HG02852 (cell line): Measurements from ENCODE around the gene TUBB4A.
"Not testable (repeated sequence)": the region's sequence is repeated elsewhere in the genome, so short reads cannot be mapped to it uniquely, and the experiment has no call there.

Source experiments
- ATAC-seq: cut with Tn5 transposase; IDR thresholded peaks from one replicate; pipeline ENCODE4 v1.9.1; 2021; ENCODE audit warnings: mild to moderate bottlenecking, moderate library complexity; ENCODE audit not compliant: unreplicated experiment

The TUBB4A gene

DNA sequence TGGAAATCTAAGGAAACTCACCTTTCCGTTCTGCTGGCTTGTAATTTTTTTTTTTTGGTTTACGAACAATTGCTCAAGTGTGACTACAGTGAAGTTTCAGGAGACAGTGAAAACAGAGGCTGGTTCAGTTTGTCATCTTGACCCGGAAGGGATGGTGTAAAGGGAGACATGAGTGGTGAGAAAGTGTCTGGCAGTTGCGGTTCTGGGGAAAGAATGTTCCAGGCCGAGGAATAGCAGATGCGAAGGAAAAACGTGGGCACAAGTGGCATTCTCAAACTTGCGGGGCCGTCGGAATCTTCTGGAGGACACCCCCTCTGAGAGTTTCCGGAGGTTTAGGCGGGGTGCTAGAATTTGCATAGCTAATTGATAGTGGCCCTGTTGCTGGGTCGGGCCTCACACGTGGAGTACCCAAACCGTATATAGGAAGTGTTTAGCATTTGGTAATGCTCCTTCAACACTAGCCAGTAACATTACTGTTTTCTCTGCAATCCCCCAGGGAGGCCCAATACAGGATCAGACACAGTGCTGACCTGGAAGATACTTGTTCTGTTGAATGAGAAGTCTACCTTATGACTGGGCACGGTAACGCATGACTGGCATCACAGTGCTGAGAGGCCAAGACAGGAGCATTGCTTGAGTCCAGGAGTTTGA lies 25.9 kb upstream of the TUBB4A start:
- ATAC-seq: peak; percentile 47

DNA sequence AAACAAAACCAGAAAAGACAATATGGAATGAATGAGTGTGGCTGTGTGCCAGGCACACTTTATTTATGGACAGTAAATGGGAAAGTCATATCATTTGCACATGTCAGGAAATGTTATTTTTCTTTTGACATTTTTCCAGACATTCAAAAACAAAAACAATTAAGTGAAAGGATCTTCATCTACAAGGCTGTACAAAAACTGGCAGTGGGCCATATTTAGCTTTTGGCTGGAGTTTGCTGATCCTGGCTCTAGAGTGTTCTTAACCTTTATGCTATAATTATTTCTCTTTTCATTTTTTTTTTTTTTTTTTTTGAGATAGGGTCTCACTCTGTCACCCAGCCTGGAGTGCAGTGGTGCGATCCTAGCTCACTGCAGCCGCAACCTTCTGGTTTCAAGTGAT lies 22.2 kb upstream of the TUBB4A start:
- ATAC-seq: no peak

DNA sequence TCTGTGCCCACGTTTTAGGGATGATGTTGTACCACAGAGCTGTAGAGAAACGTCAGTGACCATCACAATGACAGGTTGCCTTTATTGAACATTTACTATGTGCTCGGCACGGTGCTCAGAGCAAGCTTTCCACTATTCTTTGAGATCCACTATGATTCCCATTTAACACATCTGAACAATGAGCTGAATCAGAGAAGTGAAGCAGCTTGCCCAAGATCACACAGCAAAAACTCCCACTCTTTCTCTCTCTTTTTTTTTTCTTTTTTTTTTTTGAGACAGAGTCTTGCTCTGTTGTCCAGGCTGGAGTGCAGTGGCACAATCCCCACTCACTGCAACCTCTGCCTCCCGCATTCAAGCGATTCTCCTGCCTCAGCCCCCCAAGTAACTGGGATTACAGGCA lies 20.6 kb upstream of the TUBB4A start:
- no peak for ATAC-seq

DNA sequence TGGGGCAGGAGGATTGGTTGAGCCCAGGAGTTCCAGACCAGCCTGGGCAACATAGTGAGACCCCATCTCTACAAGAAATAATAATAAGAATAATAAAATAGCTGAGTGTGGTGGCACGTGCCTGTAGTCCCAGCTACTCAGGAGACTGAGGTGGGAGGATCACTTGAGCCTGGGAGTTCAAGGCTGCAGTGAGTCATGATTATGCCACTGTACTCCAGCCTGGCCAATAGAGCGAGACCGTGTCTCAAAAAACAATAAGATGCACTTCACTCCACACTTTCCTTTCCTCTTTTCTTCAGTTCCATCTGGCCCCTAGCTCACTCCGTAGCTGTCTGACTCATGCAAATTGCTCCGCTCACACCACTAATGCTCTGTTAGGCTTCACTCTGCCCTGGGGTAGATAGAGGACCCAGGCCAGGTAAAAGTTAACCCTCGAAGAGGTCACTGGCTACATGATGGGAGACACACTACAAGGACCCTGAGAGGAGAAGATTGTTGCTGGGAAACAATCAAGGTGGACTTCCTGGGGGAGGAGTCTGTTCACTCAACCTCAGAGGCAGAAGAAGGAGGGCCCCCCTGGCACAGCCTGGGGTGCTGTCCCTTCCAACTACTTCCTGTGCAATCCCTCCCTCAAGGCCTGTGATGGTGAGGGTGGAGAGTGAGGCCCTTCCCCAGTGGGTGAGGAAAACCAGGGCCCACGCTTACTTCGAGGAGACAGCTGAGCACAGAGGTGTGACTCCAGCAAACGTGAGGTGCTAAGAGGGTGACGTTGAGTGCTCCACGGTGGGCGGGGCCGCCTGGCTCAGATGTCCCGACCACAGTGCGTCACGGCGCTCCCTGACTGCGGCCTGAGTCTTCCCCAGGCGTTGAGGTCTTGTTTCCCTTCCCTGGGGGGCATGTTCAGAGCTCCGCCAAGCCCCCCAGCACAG lies 19.9 kb upstream of the TUBB4A start:
- ATAC-seq: peak; percentile 42

DNA sequence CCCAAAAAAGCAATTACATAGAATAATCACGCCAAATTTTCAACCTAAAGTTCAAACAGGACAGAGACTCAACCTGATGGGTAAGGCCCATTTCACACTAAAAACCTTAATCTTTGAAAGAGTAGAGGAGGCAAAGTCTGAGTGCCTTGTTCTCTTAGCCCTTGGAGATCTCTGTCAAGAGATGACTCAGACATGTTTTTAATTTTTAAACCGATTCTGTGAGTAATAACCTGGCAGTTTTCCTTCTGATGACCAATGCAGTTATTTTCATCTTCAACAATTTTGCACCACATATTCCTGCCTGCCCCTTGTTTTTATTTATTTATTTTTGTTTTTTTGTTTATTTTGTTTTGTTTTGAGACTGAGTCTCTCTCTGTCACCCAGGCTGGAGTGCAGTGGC lies 17.2 kb upstream of the TUBB4A start:
- ATAC-seq: no peak

DNA sequence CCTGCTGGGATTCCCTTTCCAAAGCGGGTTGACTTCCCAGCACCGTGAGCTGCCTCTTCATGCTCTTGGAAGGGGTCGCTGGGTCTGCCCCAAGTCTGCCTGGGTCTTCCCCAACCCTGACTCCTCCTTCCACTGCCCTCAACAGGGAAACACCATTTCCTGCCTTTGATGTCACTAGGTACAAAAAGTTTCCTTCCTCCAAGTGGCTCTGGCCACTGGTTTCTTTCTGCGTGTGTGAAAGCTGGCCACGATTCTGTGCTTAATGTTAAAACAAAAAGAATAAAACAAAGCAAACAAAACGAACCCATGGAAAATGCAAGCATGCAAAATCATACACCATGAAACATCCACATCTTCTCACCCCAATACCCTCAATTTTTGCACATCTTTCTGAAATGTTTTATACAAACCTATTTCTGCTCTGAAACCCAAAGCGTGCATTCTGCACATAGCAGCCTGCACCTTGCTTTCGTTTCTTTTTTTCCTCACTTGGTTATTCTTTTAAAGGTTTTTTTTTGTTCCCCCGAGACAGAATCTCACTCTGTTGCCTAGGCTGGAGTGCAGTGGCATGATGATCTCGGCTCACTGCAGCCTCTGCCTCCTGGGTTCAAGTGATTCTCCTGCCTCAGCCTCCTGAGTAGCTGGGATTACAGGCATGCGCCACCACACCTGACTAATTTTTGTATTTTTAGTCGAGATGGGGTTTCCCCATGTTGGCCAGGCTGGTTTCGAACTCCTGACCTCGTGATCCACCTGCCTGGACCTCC lies 16.2 kb upstream of the TUBB4A start:
- no peak for ATAC-seq

DNA sequence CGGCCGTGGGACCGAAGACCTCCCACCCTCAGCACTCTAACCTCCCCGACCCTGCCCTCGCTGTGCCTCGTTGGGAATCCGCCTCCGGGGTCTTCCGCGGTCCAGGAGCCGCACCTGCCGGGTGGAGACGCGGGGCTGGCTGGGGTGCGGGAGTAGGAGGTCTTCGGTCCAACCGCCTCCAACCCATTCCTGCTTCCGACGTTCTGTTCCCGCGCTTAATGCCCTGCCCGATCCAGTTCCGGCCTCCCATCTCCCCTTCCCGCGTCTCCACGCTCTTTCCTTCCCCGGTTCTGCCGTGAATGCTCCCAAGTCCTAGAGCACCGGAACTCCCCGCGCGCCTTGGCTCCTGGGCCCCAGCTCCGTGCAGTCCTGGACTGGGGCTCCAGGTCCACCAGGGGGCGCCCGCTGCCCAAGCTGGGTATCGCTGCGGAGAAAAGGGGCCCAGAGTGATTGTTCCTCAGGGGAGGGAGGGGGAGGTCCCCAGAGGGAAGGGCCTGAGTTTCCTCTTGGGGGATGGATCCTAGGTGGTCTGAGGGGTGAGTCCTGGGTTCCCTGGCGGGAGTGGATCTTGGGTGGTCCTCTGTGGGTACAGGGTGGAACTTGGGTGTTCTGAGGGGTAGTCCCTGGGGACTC lies 14.7 kb upstream of the TUBB4A start:
- peak; percentile 48 for ATAC-seq

DNA sequence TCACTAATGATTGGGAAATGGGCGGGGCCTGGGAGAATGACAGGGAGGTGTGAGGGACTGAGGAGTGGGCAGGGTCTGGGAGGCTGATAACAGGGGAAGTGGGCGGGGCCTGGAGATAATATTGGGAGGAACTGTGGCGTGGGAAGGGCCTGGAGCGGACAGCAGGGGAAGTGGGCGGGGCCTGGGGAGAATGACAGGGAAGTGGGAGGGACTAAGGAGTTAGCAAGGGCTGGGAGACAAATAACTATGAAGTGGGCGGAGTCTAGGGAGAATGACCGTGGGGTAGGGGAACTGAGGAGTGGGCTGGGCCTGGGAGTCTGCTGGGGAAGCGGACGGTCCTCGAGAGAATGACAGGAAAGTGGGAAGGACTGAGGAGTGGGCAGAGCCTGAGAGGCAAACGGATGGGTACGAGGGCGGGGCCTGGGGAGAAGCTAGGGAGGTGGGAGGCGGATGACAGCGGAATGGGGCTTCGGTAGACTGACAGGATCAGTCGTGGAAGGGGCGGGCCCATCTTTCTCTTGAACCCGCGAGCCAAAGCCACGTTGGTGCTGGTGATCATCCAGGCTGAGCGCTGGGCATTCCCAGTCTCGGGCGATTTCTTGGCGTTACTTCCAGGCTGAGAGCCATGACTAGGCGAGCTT lies 14.0 kb upstream of the TUBB4A start:
- peak; percentile 46 for ATAC-seq

DNA sequence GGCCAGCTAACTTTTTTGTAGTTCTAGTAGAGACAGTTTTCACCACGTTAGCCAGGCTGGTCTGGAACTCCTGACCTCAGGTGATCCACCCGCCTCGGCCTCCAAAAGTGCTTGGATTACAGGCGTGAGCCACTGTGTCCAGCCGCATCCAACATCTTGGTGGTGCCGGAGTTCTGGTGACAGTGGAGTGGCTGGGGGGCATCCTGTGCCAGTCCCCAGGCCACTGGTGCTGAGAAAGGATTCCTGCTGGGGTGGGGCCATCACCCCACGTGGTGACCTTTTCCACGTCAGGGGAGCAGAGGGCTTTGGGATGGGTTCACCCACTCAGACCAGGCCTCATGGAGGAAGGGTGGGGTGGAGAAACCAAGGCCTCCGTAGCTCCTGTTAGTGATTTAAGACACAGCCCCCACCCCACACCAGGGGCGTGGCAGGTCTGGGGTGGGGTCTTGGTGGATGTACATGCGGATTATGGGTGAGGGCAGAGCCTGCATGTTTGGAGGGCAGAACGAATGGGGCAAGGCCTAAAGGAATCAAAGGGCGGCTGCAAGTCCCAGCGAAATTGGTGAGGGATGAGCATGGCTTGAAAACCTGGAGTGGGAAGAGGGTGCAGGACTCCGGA lies 12.9 kb upstream of the TUBB4A start:
- ATAC-seq: no peak

DNA sequence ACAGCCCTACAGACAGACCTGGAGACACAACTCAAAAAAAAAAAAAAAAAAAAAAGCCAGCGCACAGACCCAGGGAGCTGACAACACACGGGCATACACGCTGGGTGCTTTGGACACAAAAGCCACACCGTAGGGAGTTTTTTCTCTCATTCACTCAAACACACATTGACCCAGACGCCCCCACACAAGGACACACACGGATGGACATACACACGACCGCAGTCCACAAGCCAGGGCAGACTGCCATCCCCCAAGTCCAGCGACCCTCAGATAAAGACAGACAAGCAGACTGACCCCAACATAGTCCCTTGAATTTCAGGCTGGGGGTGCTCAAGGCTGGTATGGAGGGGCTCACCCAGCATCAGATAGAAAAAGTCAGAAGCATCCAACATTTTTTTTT lies 12.0 kb upstream of the TUBB4A start:
- no peak for ATAC-seq

DNA sequence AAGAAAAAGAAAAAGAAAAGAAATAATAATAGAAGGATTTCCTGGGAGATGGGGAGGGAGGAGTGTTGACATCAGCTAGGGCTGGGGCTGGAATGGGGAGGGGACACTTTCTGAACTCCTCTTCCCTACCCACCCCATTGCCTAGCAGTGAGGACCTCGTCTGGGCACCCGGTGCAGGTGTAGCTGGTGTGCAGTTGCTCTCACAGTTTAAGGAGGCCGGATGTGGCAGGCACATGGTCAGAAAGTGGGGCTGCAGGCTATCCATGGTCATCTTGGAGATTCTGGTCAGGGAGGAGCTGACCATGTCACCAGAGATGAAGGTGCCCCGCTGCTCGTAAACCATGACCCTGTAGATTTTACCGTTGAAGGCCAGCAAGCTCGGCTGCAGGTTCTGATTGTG lies 8.5 kb upstream of the TUBB4A start:
- no peak for ATAC-seq

DNA sequence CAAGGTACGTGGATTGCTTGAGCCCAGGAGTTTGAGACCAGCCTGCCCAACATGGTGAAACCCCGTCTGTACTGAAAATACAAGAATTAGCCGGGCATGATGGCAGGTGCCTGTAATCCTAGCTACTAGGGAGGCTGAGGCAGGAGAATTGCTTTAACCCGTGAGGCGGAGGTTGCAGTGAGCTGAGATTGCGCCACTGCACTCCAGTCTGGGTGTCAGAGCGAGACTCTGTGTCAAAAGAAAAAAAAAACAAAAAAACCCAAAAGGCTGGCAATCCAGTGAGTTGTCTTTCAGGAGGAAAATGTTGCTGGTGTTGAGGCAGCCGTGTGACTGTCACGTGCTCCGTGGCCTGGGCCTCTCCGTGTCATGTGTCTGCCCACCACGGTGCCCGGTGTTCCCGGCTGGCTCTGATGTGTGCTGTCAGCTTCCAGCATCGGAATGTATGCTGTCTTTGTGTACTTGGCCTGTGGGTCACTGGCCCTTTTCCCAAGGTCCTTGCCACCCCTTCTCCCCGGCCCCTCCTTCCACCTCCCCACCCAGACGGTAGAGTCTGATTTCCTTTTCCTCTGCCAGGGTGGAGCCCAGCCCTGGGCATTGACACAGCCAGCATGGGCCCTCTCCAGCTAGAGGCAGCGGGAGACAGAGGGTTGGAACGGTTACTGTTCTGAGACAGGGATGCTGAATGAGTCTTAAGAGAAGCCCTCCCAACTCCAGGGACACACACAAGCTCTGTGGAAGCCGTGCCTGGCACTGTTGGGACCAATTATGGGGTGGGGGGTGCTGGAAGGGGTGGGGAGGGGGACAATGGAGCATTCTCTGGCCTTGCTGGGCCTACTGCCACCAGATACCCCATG lies 7.2 kb upstream of the TUBB4A start:
- ATAC-seq: no peak

DNA sequence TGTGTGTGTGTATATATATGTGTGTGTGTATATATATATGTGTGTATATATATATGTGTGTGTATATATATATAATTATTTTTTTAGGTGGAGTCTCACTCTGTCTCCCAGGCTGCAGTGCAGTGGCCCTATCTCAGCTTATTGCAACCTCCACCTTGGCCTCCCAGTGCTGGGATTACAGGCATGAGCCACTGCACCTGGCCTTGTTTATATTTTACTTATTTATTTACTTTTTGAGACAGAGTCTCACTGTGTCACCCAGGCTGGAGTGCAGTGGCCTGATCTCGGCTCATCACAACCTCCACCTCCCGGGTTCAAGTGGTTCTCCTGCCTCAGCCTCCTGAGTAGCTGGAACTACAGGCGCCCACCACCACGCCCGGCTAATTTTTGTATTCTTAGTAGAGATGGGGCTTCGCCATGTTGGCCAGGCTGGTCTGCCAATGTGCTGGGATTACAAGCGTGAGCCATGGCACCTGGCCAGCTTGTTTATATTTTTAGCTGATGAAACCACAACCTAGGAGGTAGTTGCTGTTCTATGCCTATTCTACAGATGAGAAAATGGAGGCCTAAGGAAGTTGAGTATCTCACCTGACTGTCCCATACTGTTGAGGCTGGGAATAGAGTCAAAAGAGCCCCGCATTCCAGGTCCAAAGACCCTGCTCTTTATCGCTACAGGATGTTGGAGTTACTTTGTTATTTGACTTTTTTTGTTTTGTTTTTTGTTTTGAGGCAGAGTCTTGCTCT lies 6.1 kb upstream of the TUBB4A start:
- ATAC-seq: not testable (repeated sequence)

DNA sequence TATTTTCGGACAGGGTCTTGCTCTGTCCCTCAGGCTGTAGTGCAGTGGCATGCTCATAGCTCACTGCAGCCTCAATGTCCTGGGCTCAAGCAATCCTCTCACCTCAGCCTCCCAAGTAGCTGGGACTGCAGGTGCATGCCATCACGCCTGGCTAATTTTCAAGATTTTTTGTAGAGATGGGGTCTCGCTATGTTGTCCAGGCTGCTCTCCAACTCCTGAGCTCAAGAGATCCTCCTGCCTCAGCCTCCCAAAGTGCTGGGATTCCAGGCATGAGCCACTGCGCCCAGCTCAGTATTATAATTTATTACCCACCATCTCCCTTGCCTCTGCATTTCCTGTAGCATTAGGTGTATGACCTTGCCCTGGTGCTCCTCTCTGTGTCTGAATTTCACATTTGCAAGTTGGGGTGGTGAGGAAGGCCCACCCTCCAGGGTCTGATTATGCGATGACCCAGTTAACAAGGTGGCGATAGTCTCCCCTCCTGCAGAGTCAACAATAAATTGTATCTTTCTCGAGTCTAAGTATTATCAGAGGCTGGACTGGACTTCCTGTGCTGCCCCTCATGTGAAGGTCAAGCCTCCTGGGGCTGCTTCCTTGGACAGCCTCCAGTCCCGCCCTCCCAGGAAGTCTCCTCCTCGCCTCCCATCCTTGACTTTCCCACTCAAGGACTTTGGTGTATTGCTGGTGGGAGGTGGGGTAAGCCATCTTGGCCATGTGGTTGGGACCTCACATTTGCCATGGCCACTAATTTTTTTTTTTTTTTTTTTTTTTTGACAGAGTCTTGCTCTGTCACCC lies 1.5 kb upstream of the TUBB4A start:
- ATAC-seq: no peak

DNA sequence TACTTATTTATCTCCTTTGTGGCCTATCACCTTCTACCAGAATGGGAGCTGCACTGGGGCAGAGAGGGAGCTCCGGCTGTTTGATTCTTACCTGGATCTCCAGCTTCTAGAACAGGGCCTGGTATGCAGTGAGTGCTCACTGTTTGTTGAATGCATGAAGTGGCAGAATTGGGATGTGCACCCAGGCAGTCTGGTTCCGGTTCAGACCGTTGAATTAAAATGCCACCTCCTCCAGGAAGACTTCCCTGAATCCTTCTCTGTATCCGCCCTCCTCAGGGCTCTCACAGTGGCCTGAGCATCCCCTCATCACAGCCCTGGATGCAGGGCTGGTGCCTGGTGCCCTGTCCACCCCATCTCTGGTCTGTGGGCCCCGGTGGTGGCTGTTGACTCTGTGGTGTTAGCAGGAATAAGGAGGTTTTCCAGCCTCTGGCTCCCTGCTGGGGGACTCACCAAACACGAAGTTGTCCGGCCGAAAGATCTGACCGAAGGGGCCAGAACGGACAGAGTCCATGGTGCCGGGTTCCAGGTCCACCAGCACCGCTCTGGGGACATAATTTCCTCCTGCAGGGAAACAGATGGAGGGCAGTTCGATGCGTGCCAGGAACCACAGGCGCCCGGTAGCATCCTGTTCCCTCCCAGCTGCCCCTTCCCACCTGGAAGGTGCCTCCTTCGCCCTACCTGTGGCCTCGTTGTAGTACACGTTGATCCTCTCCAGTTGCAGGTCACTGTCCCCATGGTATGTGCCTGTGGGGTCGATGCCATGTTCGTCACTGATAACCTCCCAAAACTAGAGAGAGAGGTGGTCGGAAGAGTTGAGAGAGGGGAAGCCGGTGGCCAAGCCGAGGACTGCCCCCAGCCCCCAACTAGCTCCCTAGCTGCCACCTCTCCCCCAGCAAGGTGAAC lies 1.0 kb downstream of the TUBB4A start:
- no peak for ATAC-seq

DNA sequence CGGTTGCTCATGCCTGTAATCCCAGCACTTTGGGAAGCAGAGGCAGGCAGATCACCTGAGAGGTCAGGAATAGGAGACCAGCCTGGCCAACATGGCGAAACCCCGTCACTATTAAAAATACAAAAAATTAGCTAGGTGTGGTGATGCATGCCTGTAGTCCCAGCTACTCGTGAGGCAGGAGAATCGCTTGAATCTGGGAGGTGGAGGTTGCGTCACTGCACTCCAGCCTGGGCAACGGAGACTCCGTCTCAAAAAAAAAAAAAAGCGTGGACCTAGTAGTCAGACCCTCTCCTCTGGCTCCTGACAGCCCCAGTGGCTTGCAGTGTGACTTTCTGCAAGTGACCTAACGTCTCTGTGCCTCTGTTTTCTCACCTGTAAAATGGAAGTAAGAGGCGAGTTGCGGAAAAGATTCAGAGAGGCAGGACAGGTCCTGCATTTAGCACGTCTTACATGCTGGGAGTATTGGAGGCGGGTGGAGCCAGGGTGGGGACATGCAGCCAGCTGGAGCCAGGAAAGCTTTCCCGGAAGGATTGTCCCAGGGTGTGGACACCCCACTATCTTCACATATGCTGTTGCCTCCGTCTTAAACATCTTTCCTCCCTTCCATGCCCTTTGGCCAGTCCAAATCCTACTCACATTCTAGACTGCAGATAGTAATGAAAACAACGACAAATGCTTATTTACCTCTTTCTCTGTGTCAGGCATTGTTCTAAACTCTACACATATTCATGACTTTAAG lies 2.9 kb downstream of the TUBB4A start:
- ATAC-seq: no peak
